Measurements from ENCODE around the gene TPST2.

DNA sequence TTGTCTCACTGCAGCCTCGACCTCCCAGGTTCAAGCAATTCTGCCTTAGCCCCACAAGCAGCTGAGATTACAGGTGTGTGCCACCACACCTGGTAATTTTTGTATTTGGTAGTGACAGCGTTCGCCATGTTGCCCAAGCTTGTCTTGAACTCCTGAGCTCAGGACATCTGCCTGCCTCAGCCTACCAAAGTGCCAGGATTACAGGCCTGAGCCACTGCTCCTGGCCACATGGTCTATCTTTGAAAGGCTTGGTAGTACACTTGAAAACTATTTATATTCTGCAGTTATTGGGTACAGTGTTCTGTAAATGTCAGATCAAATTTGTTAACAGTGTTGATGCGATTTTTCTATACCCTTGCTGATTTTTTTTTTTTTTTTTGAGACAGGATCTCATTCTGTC is 41.4 kb upstream of the TPST2 start:
- TF ChIP-seq ARNT (IDR thresholded peaks at IDR 0.05) (no peak), CEBPB (tag; IDR thresholded peaks at IDR 0.05) (no peak), RBM17 (IDR thresholded peaks at IDR 0.05; ENCODE audit: borderline replicate concordance, low read depth, low read length) (no peak), ZNF785 (CRISPR knock-in tag; IDR thresholded peaks at IDR 0.05) (no peak), HNRNPL (IDR thresholded peaks at IDR 0.05; ENCODE audit: low read depth, low read length) (no peak), ZNF780A (CRISPR knock-in tag; IDR thresholded peaks at IDR 0.05) (no peak)
- TF ChIP-seq, protein P1, sequence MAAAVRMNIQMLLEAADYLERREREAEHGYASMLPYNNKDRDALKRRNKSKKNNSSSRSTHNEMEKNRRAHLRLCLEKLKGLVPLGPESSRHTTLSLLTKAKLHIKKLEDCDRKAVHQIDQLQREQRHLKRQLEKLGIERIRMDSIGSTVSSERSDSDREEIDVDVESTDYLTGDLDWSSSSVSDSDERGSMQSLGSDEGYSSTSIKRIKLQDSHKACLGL (CRISPR knock-in tag; IDR thresholded peaks at IDR 0.05; ENCODE audit: borderline replicate concordance, poor library complexity, severe bottlenecking): no peak
- TF ChIP-seq, protein P2, sequence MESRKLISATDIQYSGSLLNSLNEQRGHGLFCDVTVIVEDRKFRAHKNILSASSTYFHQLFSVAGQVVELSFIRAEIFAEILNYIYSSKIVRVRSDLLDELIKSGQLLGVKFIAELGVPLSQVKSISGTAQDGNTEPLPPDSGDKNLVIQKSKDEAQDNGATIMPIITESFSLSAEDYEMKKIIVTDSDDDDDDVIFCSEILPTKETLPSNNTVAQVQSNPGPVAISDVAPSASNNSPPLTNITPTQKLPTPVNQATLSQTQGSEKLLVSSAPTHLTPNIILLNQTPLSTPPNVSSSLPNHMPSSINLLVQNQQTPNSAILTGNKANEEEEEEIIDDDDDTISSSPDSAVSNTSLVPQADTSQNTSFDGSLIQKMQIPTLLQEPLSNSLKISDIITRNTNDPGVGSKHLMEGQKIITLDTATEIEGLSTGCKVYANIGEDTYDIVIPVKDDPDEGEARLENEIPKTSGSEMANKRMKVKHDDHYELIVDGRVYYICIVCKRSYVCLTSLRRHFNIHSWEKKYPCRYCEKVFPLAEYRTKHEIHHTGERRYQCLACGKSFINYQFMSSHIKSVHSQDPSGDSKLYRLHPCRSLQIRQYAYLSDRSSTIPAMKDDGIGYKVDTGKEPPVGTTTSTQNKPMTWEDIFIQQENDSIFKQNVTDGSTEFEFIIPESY (CRISPR knock-in tag; IDR thresholded peaks at IDR 0.05): no peak
- TF ChIP-seq, protein P3, sequence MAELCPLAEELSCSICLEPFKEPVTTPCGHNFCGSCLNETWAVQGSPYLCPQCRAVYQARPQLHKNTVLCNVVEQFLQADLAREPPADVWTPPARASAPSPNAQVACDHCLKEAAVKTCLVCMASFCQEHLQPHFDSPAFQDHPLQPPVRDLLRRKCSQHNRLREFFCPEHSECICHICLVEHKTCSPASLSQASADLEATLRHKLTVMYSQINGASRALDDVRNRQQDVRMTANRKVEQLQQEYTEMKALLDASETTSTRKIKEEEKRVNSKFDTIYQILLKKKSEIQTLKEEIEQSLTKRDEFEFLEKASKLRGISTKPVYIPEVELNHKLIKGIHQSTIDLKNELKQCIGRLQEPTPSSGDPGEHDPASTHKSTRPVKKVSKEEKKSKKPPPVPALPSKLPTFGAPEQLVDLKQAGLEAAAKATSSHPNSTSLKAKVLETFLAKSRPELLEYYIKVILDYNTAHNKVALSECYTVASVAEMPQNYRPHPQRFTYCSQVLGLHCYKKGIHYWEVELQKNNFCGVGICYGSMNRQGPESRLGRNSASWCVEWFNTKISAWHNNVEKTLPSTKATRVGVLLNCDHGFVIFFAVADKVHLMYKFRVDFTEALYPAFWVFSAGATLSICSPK (IDR thresholded peaks at IDR 0.05; ENCODE audit: borderline replicate concordance): no peak
- TF ChIP-seq, protein P4, sequence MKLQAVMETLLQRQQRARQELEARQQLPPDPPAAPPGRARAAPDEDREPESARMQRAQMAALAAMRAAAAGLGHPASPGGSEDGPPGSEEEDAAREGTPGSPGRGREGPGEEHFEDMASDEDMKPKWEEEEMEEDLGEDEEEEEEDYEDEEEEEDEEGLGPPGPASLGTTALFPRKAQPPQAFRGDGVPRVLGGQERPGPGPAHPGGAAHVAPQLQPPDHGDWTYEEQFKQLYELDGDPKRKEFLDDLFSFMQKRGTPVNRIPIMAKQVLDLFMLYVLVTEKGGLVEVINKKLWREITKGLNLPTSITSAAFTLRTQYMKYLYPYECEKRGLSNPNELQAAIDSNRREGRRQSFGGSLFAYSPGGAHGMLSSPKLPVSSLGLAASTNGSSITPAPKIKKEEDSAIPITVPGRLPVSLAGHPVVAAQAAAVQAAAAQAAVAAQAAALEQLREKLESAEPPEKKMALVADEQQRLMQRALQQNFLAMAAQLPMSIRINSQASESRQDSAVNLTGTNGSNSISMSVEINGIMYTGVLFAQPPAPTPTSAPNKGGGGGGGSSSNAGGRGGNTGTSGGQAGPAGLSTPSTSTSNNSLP (IDR thresholded peaks at IDR 0.05; ENCODE audit: borderline replicate concordance, low read depth, low read length): no peak
